Tibial artery (tissue), 4 donors: Measurements from ENCODE around the gene ALX4.

ENCODE experiments used
- DNase-seq, 2 donors: peaks; one replicate each; pipeline ENCODE4 v3.0.0-alpha.2; 2019
- H3K27ac ChIP-seq, 2 donors: fragments of 200-600 bp; sonication (generic) in 1 of 2; 1 replicate in 1 of 2; 2 replicates in 1 of 2; pipeline ENCODE4 v1.5.1; 2018 to 2019; ENCODE audit warnings: mild to moderate bottlenecking in 1 of 2
- H3K27me3 ChIP-seq, 2 donors: fragments of 200-600 bp; sonication (generic) in 1 of 2; one replicate each; pipeline versions ENCODE4 v1.5.1 to v1.6.0; 2016 to 2019
- H3K36me3 ChIP-seq, 3 donors: fragments of 200-600 bp; sonication (generic) in 2 of 3; one replicate each; pipeline ENCODE4 v1.5.1; 2016 to 2019; ENCODE audit warnings: mild to moderate bottlenecking in 2 of 3
- H3K4me1 ChIP-seq, 4 donors: fragments of 200-600 bp; sonication (generic) in 2 of 4; 1 replicate in 3 of 4; 2 replicates in 1 of 4; pipeline ENCODE4 v1.5.1; 2016 to 2019
- H3K4me3 ChIP-seq, 2 donors: fragments of 200-600 bp; sonication (generic) in 1 of 2; 1 replicate in 1 of 2; 2 replicates in 1 of 2; pipeline ENCODE4 v1.5.1; 2018 to 2019; ENCODE audit warnings: mild to moderate bottlenecking in 2 of 2
- H3K9me3 ChIP-seq, 3 donors: fragments of 200-600 bp; sonication (generic) in 1 of 3; one replicate each; pipeline ENCODE4 v1.5.1; 2016 to 2019
- intact Hi-C: fragments of 100-400 bp; cut with DNase I; formaldehyde crosslinking; loops from one replicate; pipeline ENCODE4 v1.15.0; 2023; ENCODE audit warnings: low total_unique reads
- TF ChIP-seq, protein P1 (sequence below), 2 experiments: fragments of 200-600 bp in 1 of 2; fragments of 450-650 bp in 1 of 2; IDR thresholded peaks; one replicate each; pipeline ENCODE4 v1.5.1; 2017 to 2019; ENCODE audit warnings: antibody characterized with exemption in 2 of 2, mild to moderate bottlenecking in 1 of 2, moderate library complexity in 1 of 2

Gene ALX4

GRCh38 chr11:44310463-44311272 is 729 bp upstream of the ALX4 start:
- intact Hi-C loops: no loop called here
- peaks cover 3 to 96% of the 10 kb centered on the region in 2 donors for H3K27me3 ChIP-seq
- peak overlapping the region in 1 of 2 donors; percentile 44 for H3K4me3 ChIP-seq
- no peaks in the 10 kb centered on the region for H3K9me3 ChIP-seq
- H3K27ac ChIP-seq: no peak overlapping the region
- TF ChIP-seq, protein P1, sequence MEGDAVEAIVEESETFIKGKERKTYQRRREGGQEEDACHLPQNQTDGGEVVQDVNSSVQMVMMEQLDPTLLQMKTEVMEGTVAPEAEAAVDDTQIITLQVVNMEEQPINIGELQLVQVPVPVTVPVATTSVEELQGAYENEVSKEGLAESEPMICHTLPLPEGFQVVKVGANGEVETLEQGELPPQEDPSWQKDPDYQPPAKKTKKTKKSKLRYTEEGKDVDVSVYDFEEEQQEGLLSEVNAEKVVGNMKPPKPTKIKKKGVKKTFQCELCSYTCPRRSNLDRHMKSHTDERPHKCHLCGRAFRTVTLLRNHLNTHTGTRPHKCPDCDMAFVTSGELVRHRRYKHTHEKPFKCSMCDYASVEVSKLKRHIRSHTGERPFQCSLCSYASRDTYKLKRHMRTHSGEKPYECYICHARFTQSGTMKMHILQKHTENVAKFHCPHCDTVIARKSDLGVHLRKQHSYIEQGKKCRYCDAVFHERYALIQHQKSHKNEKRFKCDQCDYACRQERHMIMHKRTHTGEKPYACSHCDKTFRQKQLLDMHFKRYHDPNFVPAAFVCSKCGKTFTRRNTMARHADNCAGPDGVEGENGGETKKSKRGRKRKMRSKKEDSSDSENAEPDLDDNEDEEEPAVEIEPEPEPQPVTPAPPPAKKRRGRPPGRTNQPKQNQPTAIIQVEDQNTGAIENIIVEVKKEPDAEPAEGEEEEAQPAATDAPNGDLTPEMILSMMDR (IDR thresholded peaks at IDR 0.05): no peak
- no peaks in the 10 kb centered on the region for H3K36me3 ChIP-seq
- DNase-seq: no peak
- H3K4me1 ChIP-seq: peaks cover 0 to 31% (median 26%) of the 10 kb centered on the region in 4 donors

DNA sequence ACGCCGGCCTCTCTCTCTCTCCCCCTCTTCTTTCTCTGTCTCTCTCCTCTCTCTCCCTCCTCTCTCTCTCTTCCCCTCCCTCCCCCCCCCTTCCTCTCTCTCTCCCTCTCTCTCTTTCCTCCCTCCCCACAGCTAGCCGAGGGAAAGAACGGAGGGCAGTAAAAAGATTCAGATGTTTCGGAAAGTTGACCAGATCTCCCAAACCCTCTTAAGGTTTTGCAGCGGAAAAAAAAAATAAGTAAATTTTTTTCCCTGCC is 195 bp upstream of the ALX4 start:
- Histone ChIP-seq H3K4me3 (peak overlapping the region; percentile 37 to 44), H3K27me3 (peaks cover 3 to 96% of the 10 kb centered on the region in 2 donors), H3K9me3 (no peaks in the 10 kb centered on the region), H3K4me1 (peaks cover 0 to 31% (median 27%) of the 10 kb centered on the region in 4 donors), H3K36me3 (no peaks in the 10 kb centered on the region), H3K27ac (no peak overlapping the region)
- intact Hi-C loops: no loop called here
- TF ChIP-seq, protein P1 (IDR thresholded peaks at IDR 0.05): no peak
- DNase-seq: no peak

DNA sequence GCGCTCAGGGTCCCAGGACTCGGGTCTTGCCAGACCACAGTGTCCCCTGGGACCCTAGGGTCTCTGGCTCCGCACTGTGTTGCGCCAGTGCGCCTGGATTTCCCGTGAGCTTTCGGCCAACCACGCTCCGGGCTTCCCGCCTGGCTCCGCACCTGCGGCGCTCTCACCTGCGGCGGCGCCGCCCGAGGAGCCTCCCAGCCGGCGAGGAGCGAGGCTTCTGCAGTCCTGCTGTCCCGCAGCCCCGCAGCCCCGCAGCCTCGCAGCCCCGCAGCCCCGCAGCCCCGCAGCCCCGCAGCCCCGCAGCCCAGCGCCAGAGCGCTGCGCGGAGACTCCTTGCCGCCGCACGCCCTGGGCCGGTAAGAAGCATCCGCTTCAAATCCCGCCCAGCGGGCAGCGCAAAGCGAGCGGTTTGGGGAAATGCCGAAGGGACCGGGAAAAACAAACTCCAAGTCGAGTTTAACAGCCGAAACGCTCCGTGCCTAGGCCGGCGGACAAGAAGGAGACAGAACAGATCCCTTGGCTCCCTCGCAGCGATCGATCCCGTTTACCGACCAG is 939 bp downstream of the ALX4 start:
- TF ChIP-seq, protein P1 (IDR thresholded peaks at IDR 0.05): no peak
- Histone ChIP-seq H3K27me3 (peaks cover 3 to 98% of the 10 kb centered on the region in 2 donors), H3K4me1 (peaks cover 0 to 40% (median 35%) of the 10 kb centered on the region in 4 donors), H3K9me3 (no peaks in the 10 kb centered on the region), H3K4me3 (peak overlapping the region; percentile 37 to 44), H3K36me3 (no peaks in the 10 kb centered on the region), H3K27ac (no peak overlapping the region)
- intact Hi-C loops: no loop called here
- DNase-seq: no peak

DNA sequence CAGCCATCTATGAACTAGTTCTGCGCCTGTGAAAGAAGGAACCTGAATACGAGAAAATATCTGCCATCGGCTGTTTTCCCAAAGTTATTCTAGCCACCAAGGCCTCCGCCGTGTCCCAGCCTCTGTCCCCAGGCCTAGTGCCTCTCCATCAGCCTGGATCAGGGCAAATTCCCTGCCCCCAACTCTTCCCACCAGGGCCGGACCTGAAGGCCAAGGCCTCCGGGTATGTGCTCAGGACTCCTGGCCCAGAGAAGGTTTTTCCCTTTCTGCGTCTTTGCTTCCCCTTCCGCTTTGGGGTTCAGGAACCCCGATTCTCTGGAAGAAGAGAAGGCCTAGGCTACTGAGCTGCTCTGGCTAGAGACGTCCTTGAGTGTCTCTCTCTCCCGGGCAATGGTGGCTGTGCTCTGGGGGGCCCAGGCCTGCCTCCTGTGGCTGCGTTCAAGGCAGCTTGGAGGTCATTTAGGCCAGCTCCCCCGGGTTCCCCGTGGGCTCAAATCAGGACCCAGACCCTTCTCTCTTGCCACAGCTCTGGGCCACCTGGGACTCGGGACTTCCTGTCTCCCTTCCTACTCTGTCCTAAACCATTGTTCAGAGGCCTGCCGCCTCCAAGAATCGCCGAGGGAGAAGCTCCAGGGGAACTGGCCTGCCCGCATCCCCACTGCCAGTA is 1.6 kb downstream of the ALX4 start:
- H3K9me3 ChIP-seq: no peaks in the 10 kb centered on the region
- TF ChIP-seq, protein P1 (IDR thresholded peaks at IDR 0.05): no peak
- peaks cover 3 to 98% of the 10 kb centered on the region in 2 donors for H3K27me3 ChIP-seq
- no peaks in the 10 kb centered on the region for H3K36me3 ChIP-seq
- H3K4me1 ChIP-seq: peaks cover 0 to 40% (median 35%) of the 10 kb centered on the region in 4 donors
- H3K27ac ChIP-seq: no peak overlapping the region
- no peak for DNase-seq
- no peak overlapping the region for H3K4me3 ChIP-seq
- intact Hi-C loops: no loop called here

DNA sequence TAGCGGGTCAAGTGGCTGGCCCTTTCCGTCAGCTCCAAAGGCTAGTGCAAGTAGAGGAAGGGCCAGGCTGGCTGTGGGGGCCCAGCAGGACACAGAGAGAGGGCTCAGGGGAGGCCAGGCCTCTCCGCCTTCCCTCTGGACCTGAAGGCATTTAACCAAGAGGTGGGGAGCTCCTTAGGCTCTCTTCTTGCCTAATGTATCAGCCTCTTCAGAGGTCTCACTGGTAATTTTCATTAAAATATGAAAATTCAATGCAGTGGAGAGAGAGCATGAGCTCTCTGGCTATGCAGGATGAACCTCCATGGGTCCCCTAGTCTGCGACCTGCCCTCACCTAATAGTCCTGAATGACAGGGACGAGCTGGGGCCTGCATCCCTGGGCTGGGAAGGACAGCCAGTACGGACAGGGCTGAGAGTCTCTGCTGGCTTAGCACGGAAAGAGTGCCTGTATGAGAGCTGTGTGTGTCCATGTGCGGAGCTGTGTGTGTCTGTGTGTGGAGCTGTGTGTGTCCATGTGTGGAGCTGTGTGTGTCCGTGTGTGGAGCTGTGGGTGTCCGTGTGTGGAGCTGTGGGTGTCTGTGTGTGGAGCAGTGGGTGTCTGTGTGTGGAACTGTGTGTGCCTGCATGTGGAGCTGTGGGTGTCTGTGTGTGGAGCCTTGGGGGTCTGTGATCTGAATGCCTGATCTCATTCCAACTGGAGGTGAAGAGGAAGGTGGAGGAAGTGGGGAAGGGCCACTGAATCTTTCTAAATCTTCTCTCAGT is 2.4 kb downstream of the ALX4 start:
- Histone ChIP-seq H3K9me3 (no peaks in the 10 kb centered on the region), H3K36me3 (no peaks in the 10 kb centered on the region), H3K4me1 (peaks cover 0 to 40% (median 35%) of the 10 kb centered on the region in 4 donors), H3K27ac (no peak overlapping the region), H3K4me3 (no peak overlapping the region), H3K27me3 (peaks cover 3 to 98% of the 10 kb centered on the region in 2 donors)
- intact Hi-C loops: no loop called here
- TF ChIP-seq, protein P1 (IDR thresholded peaks at IDR 0.05): no peak
- DNase-seq: no peak
